Spleen (tissue), 11 donors: ENCODE data around the gene ABCC2. TPM values are rescaled to one million over a fixed set of nuclear protein-coding genes. Genes with fewer than 3 reads are reported as not detected.

Experiments
- DNase-seq: peaks from one replicate; pipeline ENCODE4 v3.0.0-alpha.2; 2020
- H3K27ac ChIP-seq, 8 donors: fragments of 200-600 bp; sonication (generic) in 7 of 8; 1 replicate in 4 of 8; 2 replicates in 4 of 8; pipeline versions ENCODE4 v1.5.0 to v1.8.0; 2016 to 2021; ENCODE audit warnings: inconsistent platforms in 4 of 8, mild to moderate bottlenecking in 4 of 8, moderate library complexity in 1 of 8
- H3K27me3 ChIP-seq, 7 donors: fragments of 200-600 bp; sonication (generic) in 6 of 7; replicated peaks in 1 of 7; 1 replicate in 4 of 7; 2 replicates in 3 of 7; pipeline versions ENCODE4 v1.5.0 to v1.8.0; 2016 to 2021; ENCODE audit warnings: inconsistent platforms in 3 of 7, mild to moderate bottlenecking in 1 of 7
- H3K36me3 ChIP-seq, 6 donors: fragments of 200-600 bp; sonication (generic) in 5 of 6; 1 replicate in 4 of 6; 2 replicates in 2 of 6; pipeline versions ENCODE4 v1.5.0 to v1.8.0; 2016 to 2021; ENCODE audit warnings: inconsistent platforms in 2 of 6
- H3K4me1 ChIP-seq, 6 donors: fragments of 200-600 bp; sonication (generic) in 5 of 6; 1 replicate in 3 of 6; 2 replicates in 3 of 6; pipeline versions ENCODE4 v1.5.0 to v1.8.0; 2016 to 2021; ENCODE audit warnings: inconsistent platforms in 3 of 6
- H3K4me3 ChIP-seq, 8 donors: fragments of 200-600 bp; sonication (generic) in 7 of 8; 1 replicate in 4 of 8; 2 replicates in 4 of 8; pipeline versions ENCODE4 v1.5.0 to v1.8.0; 2016 to 2021; ENCODE audit warnings: inconsistent platforms in 4 of 8, mild to moderate bottlenecking in 4 of 8, moderate library complexity in 2 of 8
- H3K9me3 ChIP-seq, 8 donors: fragments of 200-600 bp; sonication (generic) in 7 of 8; 1 replicate in 4 of 8; 2 replicates in 4 of 8; pipeline versions ENCODE4 v1.5.0 to v1.8.0; 2016 to 2021; ENCODE audit warnings: inconsistent platforms in 4 of 8
- POLR2A ChIP-seq, 3 donors: fragments of 450-650 bp; IDR thresholded peaks; one replicate each; pipeline ENCODE4 v1.5.1; 2017; ENCODE audit warnings: antibody characterized with exemption in 3 of 3, mild to moderate bottlenecking in 1 of 3
- POLR2AphosphoS5 ChIP-seq, 3 donors: sonication (generic); formaldehyde crosslinking; IDR thresholded peaks; one replicate each; pipeline ENCODE4 v1.5.1; 2017; ENCODE audit warnings: antibody characterized with exemption in 3 of 3
- WGBS, 5 donors: extraction: QIAGEN DNeasy Blood & Tissue Kit in 3 of 5; methylation state at CpG; one replicate each; pipeline versions ENCODE4 v1.1.5 to v1.1.7; 2013 to 2018; 5-methylcytosine and 5-hydroxymethylcytosine counted together
- intact Hi-C: fragments of 100-400 bp; cut with DNase I; formaldehyde crosslinking; loops from one replicate; pipeline ENCODE4 v1.15.0; 2023; ENCODE audit warnings: low total_unique reads
- polyA plus RNA-seq, 3 donors: library from polyadenylated mRNA; stranded (reverse); fragments of 200-250 nt; gene quantifications; one replicate each; pipeline ENCODE4 v1.2.1, GENCODE V29; 2013
- total RNA-seq, 7 donors: library from RNA; depleted of rRNA in 3 of 7; stranded (reverse); fragments of >200 nt in 3 of 7; fragmentation: NEBNext Ultra II Directional in 4 of 7; extraction: Animal tissue kit (Norgen Biotek cat#: 25700) in 4 of 7; gene quantifications; one replicate each; pipeline versions ENCODE4 v1.1.0 to v1.2.1, GENCODE V29; 2016 to 2021
- TF ChIP-seq, protein P1 (sequence below), 11 experiments: fragments of 200-600 bp in 7 of 11; fragments of 450-650 bp in 4 of 11; sonication (generic) in 4 of 11; IDR thresholded peaks in 8 of 11; conservative IDR thresholded peaks in 3 of 11; 1 replicate in 7 of 11; 2 replicates in 4 of 11; pipeline versions ENCODE4 v1.4.0 to v1.8.0; 2016 to 2021; ENCODE audit warnings: antibody characterized with exemption in 11 of 11, inconsistent platforms in 4 of 11, mild to moderate bottlenecking in 1 of 11
- donor health status: healthy with polysubstance abuse.
- donor health status: DM: no; HTN: no; CAD: no; lungs with moderate emphysema.
- donor health status: DM: no; HTN: no; CAD: no.
- donor health status: Bipolar disorder and iron deficiency.
- donor health status: healthy.
- donor health status: DM: no; HTN: no; CAD: no.
- donor health status: DM: yes; HTN: yes; CAD: no.

Gene ABCC2
- total and polyA plus RNA-seq, 10 donors, result 1.0 to 4.9 (median 2.7) TPM

DNA sequence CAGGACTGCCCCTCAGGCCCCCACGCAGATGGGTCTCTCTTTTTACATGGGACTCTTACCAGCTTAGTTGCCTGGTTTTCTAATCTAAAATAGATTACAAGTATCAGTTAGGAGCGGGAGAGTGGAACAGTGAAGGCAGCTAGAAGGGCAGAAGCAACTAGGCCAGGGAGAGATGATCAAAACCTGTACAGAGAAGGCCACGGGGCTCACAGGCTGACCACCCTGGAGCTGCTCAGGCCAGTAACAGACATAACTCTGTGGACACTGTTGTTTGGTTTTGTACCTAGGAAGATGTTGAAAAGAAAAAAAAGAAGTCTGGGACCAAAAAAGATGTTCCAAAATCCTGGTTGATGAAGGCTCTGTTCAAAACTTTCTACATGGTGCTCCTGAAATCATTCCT is 16.5 kb downstream of the ABCC2 start:
- TF ChIP-seq POLR2A (IDR thresholded peaks at IDR 0.05), result no peak
- TF ChIP-seq POLR2AphosphoS5 (IDR thresholded peaks at IDR 0.05), result no peak
- TF ChIP-seq, protein P1, sequence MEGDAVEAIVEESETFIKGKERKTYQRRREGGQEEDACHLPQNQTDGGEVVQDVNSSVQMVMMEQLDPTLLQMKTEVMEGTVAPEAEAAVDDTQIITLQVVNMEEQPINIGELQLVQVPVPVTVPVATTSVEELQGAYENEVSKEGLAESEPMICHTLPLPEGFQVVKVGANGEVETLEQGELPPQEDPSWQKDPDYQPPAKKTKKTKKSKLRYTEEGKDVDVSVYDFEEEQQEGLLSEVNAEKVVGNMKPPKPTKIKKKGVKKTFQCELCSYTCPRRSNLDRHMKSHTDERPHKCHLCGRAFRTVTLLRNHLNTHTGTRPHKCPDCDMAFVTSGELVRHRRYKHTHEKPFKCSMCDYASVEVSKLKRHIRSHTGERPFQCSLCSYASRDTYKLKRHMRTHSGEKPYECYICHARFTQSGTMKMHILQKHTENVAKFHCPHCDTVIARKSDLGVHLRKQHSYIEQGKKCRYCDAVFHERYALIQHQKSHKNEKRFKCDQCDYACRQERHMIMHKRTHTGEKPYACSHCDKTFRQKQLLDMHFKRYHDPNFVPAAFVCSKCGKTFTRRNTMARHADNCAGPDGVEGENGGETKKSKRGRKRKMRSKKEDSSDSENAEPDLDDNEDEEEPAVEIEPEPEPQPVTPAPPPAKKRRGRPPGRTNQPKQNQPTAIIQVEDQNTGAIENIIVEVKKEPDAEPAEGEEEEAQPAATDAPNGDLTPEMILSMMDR (IDR thresholded peaks at IDR 0.05 in 8 of 11, conservative IDR thresholded peaks at IDR 0.05 in 3 of 11), result no peak
- no peak overlapping the region for H3K27ac ChIP-seq

DNA sequence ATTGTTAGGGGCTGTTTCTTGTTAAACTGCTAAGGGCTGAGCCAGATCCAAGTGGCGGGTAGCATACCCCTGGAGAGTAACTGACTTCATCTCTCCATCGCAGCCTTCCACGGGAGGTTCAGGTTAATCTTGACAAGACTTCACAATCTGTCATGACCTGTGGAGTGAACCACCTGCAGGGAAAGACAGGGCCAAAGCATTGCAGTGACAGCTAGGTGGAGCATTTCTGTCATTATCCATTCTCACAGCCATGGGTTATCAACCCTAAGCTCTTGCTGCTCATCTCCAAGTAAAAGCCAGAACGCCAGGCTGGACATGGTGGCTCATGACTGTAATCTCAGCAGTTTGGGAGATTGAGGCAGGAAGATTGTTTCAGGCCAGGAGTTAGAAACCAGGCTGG is 17.2 kb downstream of the ABCC2 start:
- H3K9me3 ChIP-seq, result no peaks in the 10 kb centered on the region
- no peak for DNase-seq
- H3K36me3 ChIP-seq, result peaks cover 0 to 4% (median 0%) of the 10 kb centered on the region in 6 donors
- TF ChIP-seq, protein P1 (IDR thresholded peaks at IDR 0.05 in 8 of 11, conservative IDR thresholded peaks at IDR 0.05 in 3 of 11), result no peak
- TF ChIP-seq POLR2AphosphoS5 (IDR thresholded peaks at IDR 0.05) (no peak), POLR2A (IDR thresholded peaks at IDR 0.05) (no peak)
- H3K4me1 ChIP-seq, result no peaks in the 10 kb centered on the region
- intact Hi-C loops, result no loop called here
- 91 to 99% (median 95%) methylated on average over 4 of the region's 4 CpGs for WGBS, 5 donors
- no peak overlapping the region for H3K4me3 ChIP-seq
- no peak overlapping the region for H3K27ac ChIP-seq
- H3K27me3 ChIP-seq, result no peaks in the 10 kb centered on the region

More for the DNA sequence above, 16.5 kb downstream of the ABCC2 start:
- intact Hi-C loops, result no loop called here
- no peak for DNase-seq
- 86 to 95% (median 91%) methylated on average over 3 of the region's 3 CpGs for WGBS, 5 donors
- no peaks in the 10 kb centered on the region for H3K27me3 ChIP-seq
- H3K4me1 ChIP-seq, result no peaks in the 10 kb centered on the region
- no peak overlapping the region for H3K4me3 ChIP-seq
- no peaks in the 10 kb centered on the region for H3K9me3 ChIP-seq
- H3K36me3 ChIP-seq, result peaks cover 0 to 4% (median 0%) of the 10 kb centered on the region in 6 donors

DNA sequence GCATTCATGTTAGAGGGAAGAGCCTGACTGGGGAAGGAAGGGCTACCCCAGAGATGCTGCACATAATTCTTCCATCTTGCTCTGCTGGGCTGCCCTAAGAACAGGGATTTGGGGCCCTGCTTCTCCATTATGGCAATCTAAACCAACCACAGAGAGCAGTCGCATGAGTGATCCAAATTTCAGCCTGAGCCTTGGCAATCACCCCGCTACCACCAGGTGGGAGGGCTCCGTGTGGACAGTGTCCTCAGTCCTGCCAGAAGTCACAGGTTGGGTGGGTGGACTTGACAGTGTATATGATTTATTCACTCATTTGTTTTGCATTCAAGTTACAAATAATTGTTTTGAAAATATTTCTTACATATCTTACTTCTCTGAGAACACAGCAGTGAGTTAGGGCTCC is 22.0 kb downstream of the ABCC2 start:
- peaks cover 0 to 17% (median 0%) of the 10 kb centered on the region in 6 donors for H3K36me3 ChIP-seq
- H3K27me3 ChIP-seq, result no peaks in the 10 kb centered on the region
- intact Hi-C loops, result no loop called here
- no peaks in the 10 kb centered on the region for H3K9me3 ChIP-seq
- no peak overlapping the region for H3K4me3 ChIP-seq
- DNase-seq, result no peak
- H3K4me1 ChIP-seq, result no peaks in the 10 kb centered on the region
- no peak overlapping the region for H3K27ac ChIP-seq
- TF ChIP-seq POLR2AphosphoS5 (IDR thresholded peaks at IDR 0.05) (no peak), POLR2A (IDR thresholded peaks at IDR 0.05) (no peak)
- TF ChIP-seq, protein P1 (IDR thresholded peaks at IDR 0.05 in 8 of 11, conservative IDR thresholded peaks at IDR 0.05 in 3 of 11), result no peak
- 95 to 100% (median 96%) methylated on average over 3 of the region's 3 CpGs for WGBS, 5 donors

DNA sequence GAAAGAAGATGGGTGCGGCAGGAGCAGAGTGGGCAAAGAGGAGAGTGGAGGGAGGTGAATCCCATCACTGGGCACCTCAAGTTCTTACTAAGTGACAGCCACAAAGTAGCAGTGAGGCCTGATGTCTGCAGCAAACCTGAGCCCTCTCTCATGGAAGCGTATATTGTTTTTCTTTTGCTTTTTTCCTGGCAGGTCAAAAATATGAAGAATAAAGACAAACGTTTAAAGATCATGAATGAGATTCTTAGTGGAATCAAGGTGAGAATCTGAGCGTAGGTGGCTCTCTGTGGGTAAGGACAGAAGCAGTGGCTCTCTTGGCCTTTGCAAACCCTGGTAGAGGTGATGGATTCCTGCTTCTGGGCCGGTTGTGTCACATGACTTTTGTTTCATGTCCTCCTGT is 22.8 kb downstream of the ABCC2 start:
- no peak for DNase-seq
- Histone ChIP-seq H3K9me3 (no peaks in the 10 kb centered on the region), H3K4me1 (no peaks in the 10 kb centered on the region), H3K4me3 (no peak overlapping the region), H3K36me3 (peaks cover 0 to 21% (median 0%) of the 10 kb centered on the region in 6 donors), H3K27me3 (no peaks in the 10 kb centered on the region), H3K27ac (no peak overlapping the region)
- TF ChIP-seq, protein P1 (IDR thresholded peaks at IDR 0.05 in 8 of 11, conservative IDR thresholded peaks at IDR 0.05 in 3 of 11), result no peak
- no peak for TF ChIP-seq POLR2AphosphoS5 (IDR thresholded peaks at IDR 0.05)
- WGBS, 5 donors, result 88 to 94% (median 92%) methylated on average over 5 of the region's 5 CpGs
- intact Hi-C loops, result no loop called here
